Fibroblast of lung (primary cell): ENCODE data around the gene DOK6.

Experiments used
- EZH2 ChIP-seq: IDR thresholded peaks from 2 replicates; pipeline ENCODE4 v1.5.1; 2012; ENCODE audit warnings: low read length, control low read depth, mild to moderate bottlenecking; ENCODE audit errors: missing control alignments
- TF ChIP-seq, protein P1 (sequence below), 2 donors: IDR thresholded peaks in 1 of 2; conservative IDR thresholded peaks in 1 of 2; 1 replicate in 1 of 2; 2 replicates in 1 of 2; pipeline ENCODE4 v1.5.1; 2011 to 2012; ENCODE audit warnings: low read length in 2 of 2, control low read depth in 1 of 2, inconsistent platforms in 1 of 2, low read depth in 1 of 2, mild to moderate bottlenecking in 1 of 2

- TF ChIP-seq, protein P1, sequence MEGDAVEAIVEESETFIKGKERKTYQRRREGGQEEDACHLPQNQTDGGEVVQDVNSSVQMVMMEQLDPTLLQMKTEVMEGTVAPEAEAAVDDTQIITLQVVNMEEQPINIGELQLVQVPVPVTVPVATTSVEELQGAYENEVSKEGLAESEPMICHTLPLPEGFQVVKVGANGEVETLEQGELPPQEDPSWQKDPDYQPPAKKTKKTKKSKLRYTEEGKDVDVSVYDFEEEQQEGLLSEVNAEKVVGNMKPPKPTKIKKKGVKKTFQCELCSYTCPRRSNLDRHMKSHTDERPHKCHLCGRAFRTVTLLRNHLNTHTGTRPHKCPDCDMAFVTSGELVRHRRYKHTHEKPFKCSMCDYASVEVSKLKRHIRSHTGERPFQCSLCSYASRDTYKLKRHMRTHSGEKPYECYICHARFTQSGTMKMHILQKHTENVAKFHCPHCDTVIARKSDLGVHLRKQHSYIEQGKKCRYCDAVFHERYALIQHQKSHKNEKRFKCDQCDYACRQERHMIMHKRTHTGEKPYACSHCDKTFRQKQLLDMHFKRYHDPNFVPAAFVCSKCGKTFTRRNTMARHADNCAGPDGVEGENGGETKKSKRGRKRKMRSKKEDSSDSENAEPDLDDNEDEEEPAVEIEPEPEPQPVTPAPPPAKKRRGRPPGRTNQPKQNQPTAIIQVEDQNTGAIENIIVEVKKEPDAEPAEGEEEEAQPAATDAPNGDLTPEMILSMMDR (conservative IDR thresholded peaks at IDR 0.05 in 1 of 2, IDR thresholded peaks at IDR 0.05 in 1 of 2; ENCODE audit: low read depth in 1 of 2, low read length in 2 of 2) = no peak
- TF ChIP-seq EZH2 = no peak
These were observed 378.0 kb downstream of the DOK6 start for GRCh38 chr18:69778680-69779079.
